ENCODE measurements around the gene SPOCK1. TPM values are rescaled to one million over a fixed set of nuclear protein-coding genes. Genes with fewer than 3 reads are reported as not detected.
A peak's percentile ranks its signal among the peaks of the same experiment; 100 is the strongest.

The SPOCK1 gene
- total and polyA plus RNA-seq, 2 experiments from 2014 or later, result 4.1 to 14.0 TPM

DNA sequence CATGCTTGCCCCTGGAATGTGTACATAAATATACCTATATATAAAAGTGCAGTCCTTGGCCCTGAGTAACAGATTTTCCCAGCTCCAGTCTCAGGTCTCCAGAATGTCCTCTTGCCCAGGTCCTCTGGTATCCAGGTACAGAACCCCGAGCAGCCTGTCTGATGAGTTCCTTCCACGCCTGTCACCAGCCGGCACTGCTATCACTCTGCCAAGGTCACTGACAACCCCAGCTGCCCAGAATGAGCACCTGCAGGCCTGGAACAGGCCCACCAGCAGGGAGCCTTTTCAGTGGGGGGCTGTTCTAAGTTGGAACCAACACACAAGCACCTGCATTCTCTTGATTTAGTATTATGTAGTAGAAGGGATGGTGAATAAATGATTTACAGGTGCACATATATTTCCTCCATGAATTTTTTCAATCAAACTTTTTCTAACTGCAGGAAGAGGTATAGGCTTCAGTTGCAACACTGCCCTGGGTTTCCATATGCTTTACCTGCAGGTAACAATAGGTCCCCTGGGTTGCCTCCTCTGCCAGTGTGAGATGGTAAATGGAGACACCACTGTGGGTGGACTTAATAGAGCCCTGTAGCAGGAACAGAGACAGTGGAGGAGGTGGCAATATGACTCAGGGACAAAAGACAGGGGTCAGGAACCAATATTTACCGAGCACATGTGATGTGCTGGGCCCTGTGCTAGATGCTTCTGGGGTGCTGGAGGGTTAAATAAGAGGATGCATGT is 291.9 kb downstream of the SPOCK1 start:
- Histone ChIP-seq H3K36me3 (no peaks in the 10 kb centered on the region), H3K4me1 (ENCODE audit: low read depth) (peaks cover 16% of the 10 kb centered on the region), H3K27me3 (peaks cover 7% of the 10 kb centered on the region), H3K9me3 (ENCODE audit: low read depth) (no peaks in the 10 kb centered on the region), H3K4me3 (no peak overlapping the region), H3K27ac (no peak overlapping the region)
- TF ChIP-seq, protein P1, sequence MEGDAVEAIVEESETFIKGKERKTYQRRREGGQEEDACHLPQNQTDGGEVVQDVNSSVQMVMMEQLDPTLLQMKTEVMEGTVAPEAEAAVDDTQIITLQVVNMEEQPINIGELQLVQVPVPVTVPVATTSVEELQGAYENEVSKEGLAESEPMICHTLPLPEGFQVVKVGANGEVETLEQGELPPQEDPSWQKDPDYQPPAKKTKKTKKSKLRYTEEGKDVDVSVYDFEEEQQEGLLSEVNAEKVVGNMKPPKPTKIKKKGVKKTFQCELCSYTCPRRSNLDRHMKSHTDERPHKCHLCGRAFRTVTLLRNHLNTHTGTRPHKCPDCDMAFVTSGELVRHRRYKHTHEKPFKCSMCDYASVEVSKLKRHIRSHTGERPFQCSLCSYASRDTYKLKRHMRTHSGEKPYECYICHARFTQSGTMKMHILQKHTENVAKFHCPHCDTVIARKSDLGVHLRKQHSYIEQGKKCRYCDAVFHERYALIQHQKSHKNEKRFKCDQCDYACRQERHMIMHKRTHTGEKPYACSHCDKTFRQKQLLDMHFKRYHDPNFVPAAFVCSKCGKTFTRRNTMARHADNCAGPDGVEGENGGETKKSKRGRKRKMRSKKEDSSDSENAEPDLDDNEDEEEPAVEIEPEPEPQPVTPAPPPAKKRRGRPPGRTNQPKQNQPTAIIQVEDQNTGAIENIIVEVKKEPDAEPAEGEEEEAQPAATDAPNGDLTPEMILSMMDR (IDR thresholded peaks at IDR 0.05; ENCODE audit: low read depth, low read length), result no peak
- DNase-seq (ENCODE audit: low read depth in 1 of 2, low spot score in 1 of 2), result peak in 1 of 2 donors; percentile 13

DNA sequence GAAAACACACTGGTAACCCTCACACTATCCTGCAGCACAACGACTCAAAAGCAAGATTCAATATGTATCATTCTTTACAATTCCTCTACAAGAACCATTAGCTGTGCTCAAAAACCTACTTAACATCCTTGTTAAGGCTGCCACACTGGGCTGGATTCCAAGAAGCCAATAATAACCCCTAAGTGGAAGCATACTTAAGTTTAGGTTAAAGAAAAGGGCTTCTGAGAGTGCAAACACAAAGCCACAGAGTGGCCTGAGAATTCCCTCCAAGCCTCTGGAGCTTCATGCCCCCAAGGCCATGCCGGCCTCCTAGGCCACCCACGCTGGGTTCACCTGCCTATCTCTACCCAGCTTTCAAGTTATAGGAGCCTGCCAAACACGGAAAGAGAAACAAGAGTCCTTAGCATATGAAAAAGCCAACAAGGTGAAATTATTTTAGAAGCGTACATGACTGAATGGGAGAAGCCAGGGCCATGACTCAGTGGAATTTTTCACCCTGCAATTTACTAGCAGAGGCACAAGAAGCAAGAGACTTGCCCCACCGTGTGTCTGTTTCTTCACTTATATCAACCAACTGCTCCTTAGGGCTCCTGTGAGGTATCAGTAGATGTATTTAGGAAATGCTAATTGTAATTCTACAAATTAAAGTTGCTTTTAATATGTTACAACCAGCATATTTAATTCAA is 293.0 kb downstream of the SPOCK1 start:
- peak; percentile 21 to 72 for DNase-seq (ENCODE audit: low read depth in 1 of 2, low spot score in 1 of 2)
- Histone ChIP-seq H3K9me3 (ENCODE audit: low read depth) (no peaks in the 10 kb centered on the region), H3K4me3 (no peak overlapping the region), H3K27ac (no peak overlapping the region), H3K27me3 (peaks cover 7% of the 10 kb centered on the region), H3K4me1 (ENCODE audit: low read depth) (peaks cover 16% of the 10 kb centered on the region), H3K36me3 (no peaks in the 10 kb centered on the region)
- TF ChIP-seq, protein P1 (IDR thresholded peaks at IDR 0.05; ENCODE audit: low read depth, low read length), result no peak

DNA sequence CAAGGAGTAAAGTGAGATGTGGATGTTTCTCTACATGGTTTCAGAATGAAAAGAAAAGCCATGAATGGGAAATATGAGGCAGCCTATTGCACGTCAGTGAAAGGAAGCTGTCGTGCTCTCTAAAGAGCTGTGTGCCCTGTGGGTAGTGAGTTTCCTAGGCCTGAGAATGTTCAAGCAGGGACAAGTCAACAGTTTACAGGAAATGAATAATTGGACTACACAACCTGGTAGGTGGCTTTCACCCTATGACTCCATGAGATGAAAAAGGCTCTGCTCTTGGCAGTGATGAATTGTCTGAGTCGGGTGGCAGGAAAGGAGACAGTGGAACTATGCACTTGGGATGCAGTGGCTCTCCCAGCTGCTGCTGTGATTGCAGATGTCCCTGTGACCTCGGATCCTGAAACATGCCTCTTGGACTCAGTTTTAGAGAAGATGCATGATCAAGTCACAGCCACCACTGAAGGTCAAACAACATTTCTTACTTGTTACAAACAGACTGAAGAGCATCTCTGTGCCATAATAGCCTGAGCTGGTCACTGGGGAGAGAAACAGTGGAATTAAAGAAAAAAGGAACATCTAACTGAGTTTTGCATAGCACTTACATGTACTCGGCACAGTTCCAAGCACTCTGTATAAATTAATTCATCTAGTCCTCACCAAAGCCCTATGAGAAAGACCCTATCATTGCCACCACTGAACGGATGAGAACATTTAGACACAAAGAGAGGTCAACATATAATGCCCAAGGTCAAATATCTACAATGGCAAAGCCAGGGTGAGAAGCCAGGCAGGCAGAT is 293.7 kb downstream of the SPOCK1 start:
- Histone ChIP-seq H3K9me3 (ENCODE audit: low read depth) (no peaks in the 10 kb centered on the region), H3K27me3 (peaks cover 5% of the 10 kb centered on the region), H3K4me1 (ENCODE audit: low read depth) (peaks cover 16% of the 10 kb centered on the region), H3K4me3 (no peak overlapping the region), H3K36me3 (no peaks in the 10 kb centered on the region), H3K27ac (no peak overlapping the region)
- DNase-seq (ENCODE audit: low read depth in 1 of 2, low spot score in 1 of 2), result no peak
- TF ChIP-seq, protein P1 (IDR thresholded peaks at IDR 0.05; ENCODE audit: low read depth, low read length), result no peak

DNA sequence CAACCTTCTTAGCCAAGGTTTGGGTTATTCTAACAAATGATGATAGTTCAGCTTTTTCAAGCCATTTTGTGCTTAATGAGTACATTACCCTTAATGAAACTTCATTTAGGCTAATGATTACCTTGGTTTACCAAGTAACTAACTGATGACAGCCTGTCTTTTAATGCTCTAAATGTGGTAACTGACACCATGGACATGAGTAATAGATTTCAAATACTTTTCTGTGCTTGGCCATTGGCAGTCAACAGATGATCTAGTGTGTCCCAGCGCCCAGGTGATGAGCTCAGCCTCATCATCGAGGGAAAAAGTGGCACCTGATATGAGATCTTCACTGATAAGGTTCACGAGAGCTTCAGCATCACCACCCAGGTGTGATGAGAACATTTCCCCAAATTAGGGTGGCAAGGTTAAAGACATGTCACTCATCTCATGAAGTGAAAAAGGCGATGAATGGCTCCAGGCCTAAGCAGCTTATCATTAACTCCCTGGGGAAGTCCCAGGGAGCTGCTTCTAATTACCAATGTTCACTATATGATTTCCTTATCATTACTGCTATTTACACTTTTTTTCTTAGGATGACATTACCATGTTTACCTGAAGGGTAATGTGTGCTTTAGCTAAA is 296.0 kb downstream of the SPOCK1 start:
- TF ChIP-seq, protein P1 (IDR thresholded peaks at IDR 0.05; ENCODE audit: low read depth, low read length), result no peak
- H3K4me1 ChIP-seq (ENCODE audit: low read depth), result peaks cover 16% of the 10 kb centered on the region
- no peak for DNase-seq (ENCODE audit: low read depth in 1 of 2, low spot score in 1 of 2)
- no peak overlapping the region for H3K4me3 ChIP-seq
- no peaks in the 10 kb centered on the region for H3K36me3 ChIP-seq
- no peaks in the 10 kb centered on the region for H3K9me3 ChIP-seq (ENCODE audit: low read depth)
- no peak overlapping the region for H3K27ac ChIP-seq
- no peaks in the 10 kb centered on the region for H3K27me3 ChIP-seq

DNA sequence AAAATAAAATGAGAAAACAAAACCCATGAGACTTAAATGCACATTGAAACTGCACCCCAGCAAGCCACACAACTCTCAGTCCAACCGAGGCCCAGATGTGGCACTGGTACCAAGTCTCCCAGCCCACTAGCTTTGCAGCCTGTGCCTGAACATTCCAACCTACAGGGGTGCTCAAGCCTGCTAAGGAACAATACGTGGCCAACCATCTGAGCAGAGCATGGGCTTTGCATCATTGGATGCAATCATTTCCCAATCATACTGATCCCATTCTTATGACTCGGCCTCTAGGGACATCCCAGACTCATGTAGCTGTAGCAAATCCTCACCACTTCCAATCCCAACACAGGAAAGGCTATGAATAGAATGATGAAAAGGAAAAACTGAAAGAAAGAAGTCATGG is 297.2 kb downstream of the SPOCK1 start:
- peak in 1 of 2 donors; percentile 75 for DNase-seq (ENCODE audit: low read depth in 1 of 2, low spot score in 1 of 2)
- no peaks in the 10 kb centered on the region for H3K27me3 ChIP-seq
- H3K4me3 ChIP-seq, result no peak overlapping the region
- H3K9me3 ChIP-seq (ENCODE audit: low read depth), result no peaks in the 10 kb centered on the region
- peaks cover 16% of the 10 kb centered on the region for H3K4me1 ChIP-seq (ENCODE audit: low read depth)
- H3K27ac ChIP-seq, result no peak overlapping the region
- TF ChIP-seq, protein P1 (IDR thresholded peaks at IDR 0.05; ENCODE audit: low read depth, low read length), result peak; percentile 38
- H3K36me3 ChIP-seq, result no peaks in the 10 kb centered on the region
